Astrocyte (in vitro differentiated cells and primary cell): ENCODE results near the gene TMEM50A. TPM values are rescaled to one million over a fixed set of nuclear protein-coding genes. Genes with fewer than 3 reads are reported as not detected.
A peak's percentile ranks its signal among the peaks of the same experiment; 100 is the strongest.
"Not testable (repeated sequence)": the region's sequence is repeated elsewhere in the genome, so short reads cannot be mapped to it uniquely, and the experiment has no call there.

Experiments
- DNase-seq: peaks from one replicate; pipeline ENCODE4 v3.0.0-alpha.2; 2010; ENCODE audit warnings: low read depth
- FAIRE-seq: peaks from 2 replicates; lab custom pipeline; 2011; peaks lifted over from hg19 to GRCh38; lab: Jason Lieb, UNC
- H2AFZ ChIP-seq: 2 replicates; pipeline ENCODE4 v1.6.0; 2012; ENCODE audit warnings: low read depth, low read length, inconsistent platforms
- H3K27ac ChIP-seq: 2 replicates; pipeline ENCODE4 v1.5.1; 2011; ENCODE audit warnings: low read depth, low read length, inconsistent platforms
- H3K27me3 ChIP-seq: 2 replicates; pipeline ENCODE4 v1.6.0; 2011; ENCODE audit warnings: low read length, inconsistent platforms; ENCODE audit not compliant: insufficient read depth
- H3K36me3 ChIP-seq: 2 replicates; pipeline ENCODE4 v1.5.1; 2011; ENCODE audit warnings: low read length, inconsistent platforms; ENCODE audit not compliant: insufficient read depth
- H3K4me1 ChIP-seq: 2 replicates; pipeline ENCODE4 v1.5.1; 2011; ENCODE audit warnings: low read length, inconsistent platforms; ENCODE audit not compliant: insufficient read depth
- H3K4me2 ChIP-seq: 2 replicates; pipeline ENCODE4 v1.6.0; 2012; ENCODE audit warnings: low read length, inconsistent platforms
- H3K4me3 ChIP-seq: 2 replicates; pipeline ENCODE4 v1.5.1; 2011; ENCODE audit warnings: low read depth, mild to moderate bottlenecking, low read length, inconsistent platforms; ENCODE audit not compliant: insufficient read depth
- H3K79me2 ChIP-seq: 2 replicates; pipeline ENCODE4 v1.6.0; 2012; ENCODE audit warnings: mild to moderate bottlenecking, low read length, inconsistent platforms; ENCODE audit not compliant: insufficient read depth
- H3K9ac ChIP-seq: 2 replicates; pipeline ENCODE4 v1.6.0; 2012; ENCODE audit warnings: mild to moderate bottlenecking, low read length, inconsistent platforms
- H3K9me3 ChIP-seq: 2 replicates; pipeline ENCODE4 v1.5.1; 2012; ENCODE audit warnings: low read depth, mild to moderate bottlenecking, low read length, inconsistent platforms; ENCODE audit not compliant: insufficient read depth
- H4K20me1 ChIP-seq: 2 replicates; pipeline ENCODE4 v1.6.0; 2012; ENCODE audit warnings: low read length, inconsistent platforms; ENCODE audit not compliant: insufficient read depth
- H3K27ac Mint-ChIP-seq: one replicate; pipeline ENCODE4 v1.8.0; 2021; ENCODE audit warnings: mild to moderate bottlenecking, mixed read lengths; ENCODE audit not compliant: unreplicated experiment
- H3K27me3 Mint-ChIP-seq: one replicate; pipeline ENCODE4 v1.8.0; 2021; ENCODE audit warnings: low read depth, mixed read lengths; ENCODE audit not compliant: unreplicated experiment
- H3K36me3 Mint-ChIP-seq: one replicate; pipeline ENCODE4 v1.8.0; 2021; ENCODE audit warnings: low read depth, mixed read lengths; ENCODE audit not compliant: unreplicated experiment
- H3K4me1 Mint-ChIP-seq: one replicate; pipeline ENCODE4 v1.8.0; 2021; ENCODE audit warnings: low read depth, mixed read lengths; ENCODE audit not compliant: unreplicated experiment
- H3K4me3 Mint-ChIP-seq: one replicate; pipeline ENCODE4 v1.8.0; 2021; ENCODE audit warnings: mild to moderate bottlenecking, moderate library complexity, mixed read lengths; ENCODE audit not compliant: unreplicated experiment
- H3K9me3 Mint-ChIP-seq: one replicate; pipeline ENCODE4 v1.8.0; 2021; ENCODE audit warnings: mild to moderate bottlenecking, mixed read lengths; ENCODE audit not compliant: unreplicated experiment
- total RNA-seq: library from RNA; stranded (reverse); gene quantifications from 2 replicates; pipeline ENCODE4 v1.2.1, GENCODE V29; 2021

Gene TMEM50A
- total RNA-seq, 1 donor from 2014 or later: 175 TPM

DNA sequence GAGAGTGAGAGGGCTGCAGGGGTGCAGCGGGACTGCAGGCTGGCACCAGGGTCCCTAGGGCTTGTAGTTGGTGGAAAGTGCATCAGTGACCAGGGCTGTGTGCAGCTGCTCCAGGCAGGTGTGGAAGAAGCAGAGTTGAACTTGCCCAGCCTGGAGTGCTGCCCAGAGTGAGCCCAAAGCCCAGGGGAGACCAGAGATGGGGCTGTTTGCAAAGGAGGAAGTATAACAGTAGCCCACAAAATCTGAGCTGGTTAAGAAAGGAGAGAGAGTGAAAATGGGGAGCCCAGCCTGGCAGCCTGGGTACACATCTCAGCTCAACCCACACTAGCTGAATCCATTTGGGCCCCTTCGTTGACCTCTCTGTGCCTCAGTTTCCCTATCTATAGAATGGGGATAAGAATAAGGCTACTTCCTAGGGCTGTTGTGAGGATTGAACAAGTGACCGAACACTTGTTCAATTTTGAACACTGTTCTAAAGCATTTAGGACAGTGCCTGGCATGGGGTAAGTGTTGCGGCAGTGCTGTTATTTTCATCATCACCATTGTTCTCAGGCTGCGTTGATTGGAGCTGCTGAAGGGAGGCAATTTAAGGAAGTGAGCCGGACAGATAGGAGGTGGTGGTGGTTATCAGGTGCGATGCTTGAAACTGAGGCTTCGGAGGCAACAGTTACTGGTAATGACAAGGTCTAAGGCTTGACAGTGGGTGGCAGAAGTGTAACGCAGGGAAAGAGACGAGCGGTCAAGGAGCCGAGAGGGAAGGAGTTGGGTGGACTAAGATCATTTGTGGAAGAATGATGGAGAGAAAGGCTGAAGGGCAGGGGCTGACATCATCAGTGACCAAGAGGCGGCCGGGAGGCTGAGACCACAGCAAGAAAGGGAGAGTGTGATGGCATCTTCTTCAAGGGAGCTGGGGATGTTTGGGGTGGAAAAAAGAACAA is 43.0 kb upstream of the TMEM50A start:
- H3K9ac ChIP-seq, H3K36me3 ChIP-seq, DNase-seq, H3K4me1 ChIP-seq, H3K27me3 Mint-ChIP-seq, H3K4me3 ChIP-seq, H3K4me1 Mint-ChIP-seq, H3K27ac ChIP-seq, H4K20me1 ChIP-seq, H3K9me3 Mint-ChIP-seq, H3K79me2 ChIP-seq, H3K27me3 ChIP-seq, H3K27ac Mint-ChIP-seq, H3K9me3 ChIP-seq, H2AFZ ChIP-seq, H3K36me3 Mint-ChIP-seq, H3K4me2 ChIP-seq, H3K4me3 Mint-ChIP-seq: not testable (repeated sequence)
- peak; percentile 60 for FAIRE-seq

- H3K27me3 Mint-ChIP-seq, H3K4me3 Mint-ChIP-seq, H2AFZ ChIP-seq, H3K4me3 ChIP-seq, H3K4me1 ChIP-seq, H3K79me2 ChIP-seq, DNase-seq, H3K27ac Mint-ChIP-seq, H3K9me3 Mint-ChIP-seq, FAIRE-seq, H3K9me3 ChIP-seq, H3K36me3 Mint-ChIP-seq, H3K9ac ChIP-seq, H3K4me1 Mint-ChIP-seq, H3K4me2 ChIP-seq, H3K27ac ChIP-seq, H3K36me3 ChIP-seq, H3K27me3 ChIP-seq, H4K20me1 ChIP-seq: not testable (repeated sequence)
Observed at GRCh38 chr1:25296501-25296900, 41.6 kb upstream of the TMEM50A start.

- H3K36me3 ChIP-seq, H3K79me2 ChIP-seq, FAIRE-seq, H3K9me3 ChIP-seq, H3K27ac Mint-ChIP-seq, H3K27me3 ChIP-seq, H3K4me1 ChIP-seq, H3K4me2 ChIP-seq, H2AFZ ChIP-seq, H3K27ac ChIP-seq, H3K27me3 Mint-ChIP-seq, H3K9me3 Mint-ChIP-seq, H3K9ac ChIP-seq, H3K4me3 ChIP-seq, DNase-seq, H3K4me3 Mint-ChIP-seq, H4K20me1 ChIP-seq, H3K36me3 Mint-ChIP-seq, H3K4me1 Mint-ChIP-seq: not testable (repeated sequence)
Observed at GRCh38 chr1:25300729-25301128, 37.4 kb upstream of the TMEM50A start.

DNA sequence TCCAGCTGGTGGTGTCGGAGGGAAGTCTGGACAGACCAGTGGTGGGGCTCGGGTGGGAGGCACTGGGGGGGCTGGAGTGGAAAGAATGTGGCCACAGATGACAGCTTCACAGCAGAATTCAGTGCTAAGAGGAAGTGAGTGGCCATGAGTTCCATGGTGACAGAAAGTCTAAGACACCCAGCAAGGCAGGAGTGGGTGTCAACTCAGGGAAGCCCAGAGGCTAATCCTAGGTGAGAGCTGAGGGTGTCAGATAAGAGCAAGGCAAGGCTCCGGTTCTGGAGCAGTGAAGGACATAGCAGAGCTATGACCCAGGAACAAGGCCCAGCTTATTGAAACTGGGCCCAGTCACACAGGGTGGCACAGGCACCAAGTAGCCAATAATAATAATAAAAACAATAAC is 35.8 kb upstream of the TMEM50A start:
- H3K4me3 Mint-ChIP-seq, H3K36me3 ChIP-seq, H4K20me1 ChIP-seq, H3K27ac ChIP-seq, H3K9me3 Mint-ChIP-seq, H3K27ac Mint-ChIP-seq, H3K9me3 ChIP-seq, H3K4me2 ChIP-seq, H3K9ac ChIP-seq, H3K4me1 ChIP-seq, FAIRE-seq, H3K79me2 ChIP-seq, H3K27me3 Mint-ChIP-seq, H2AFZ ChIP-seq, H3K4me1 Mint-ChIP-seq, H3K27me3 ChIP-seq, DNase-seq, H3K4me3 ChIP-seq, H3K36me3 Mint-ChIP-seq: not testable (repeated sequence)

GRCh38 chr1:25304936-25305335 is 33.2 kb upstream of the TMEM50A start:
- DNase-seq, H3K27me3 Mint-ChIP-seq, H2AFZ ChIP-seq, H3K4me2 ChIP-seq, H3K27me3 ChIP-seq, H3K4me3 ChIP-seq, H3K4me1 ChIP-seq, H3K4me1 Mint-ChIP-seq, H3K27ac ChIP-seq, H3K36me3 ChIP-seq, H3K9me3 ChIP-seq, FAIRE-seq, H3K9me3 Mint-ChIP-seq, H4K20me1 ChIP-seq, H3K36me3 Mint-ChIP-seq, H3K27ac Mint-ChIP-seq, H3K9ac ChIP-seq, H3K4me3 Mint-ChIP-seq, H3K79me2 ChIP-seq: not testable (repeated sequence)

- not testable (repeated sequence) for H3K27ac ChIP-seq, H3K36me3 ChIP-seq, H2AFZ ChIP-seq, DNase-seq, H4K20me1 ChIP-seq, H3K36me3 Mint-ChIP-seq, H3K27me3 Mint-ChIP-seq, H3K9me3 ChIP-seq, FAIRE-seq, H3K9me3 Mint-ChIP-seq, H3K4me3 Mint-ChIP-seq, H3K4me2 ChIP-seq, H3K4me1 Mint-ChIP-seq, H3K27me3 ChIP-seq, H3K27ac Mint-ChIP-seq, H3K9ac ChIP-seq, H3K79me2 ChIP-seq, H3K4me3 ChIP-seq, H3K4me1 ChIP-seq
Observed at GRCh38 chr1:25308168-25308567, 30.0 kb upstream of the TMEM50A start.
